ENCODE measurements around the gene COL6A2. TPM values are rescaled to one million over a fixed set of nuclear protein-coding genes. Genes with fewer than 3 reads are reported as not detected.

Gene COL6A2
- total and polyA plus RNA-seq, 10 of the 15 experiments (the other 5 are each of a cell fraction or from before 2014, with no cell fraction given) = 0.16 to 1.3 (median 0.34) TPM; not detected in 7

GRCh38 chr21:46125846-46126301 is 28.0 kb downstream of the COL6A2 start:
- ChIA-PET POLR2A (no interaction called here), CTCF (no interaction called here), RAD21 (ENCODE audit: unreplicated experiment) (no interaction called here), SMC1A (ENCODE audit: uncharacterized antibody, unreplicated experiment) (no interaction called here)
- BruUV-seq (replicated peaks) = no TSS peak
- 65% methylated on average over 46 of the region's 47 CpGs for WGBS (ENCODE audit: insufficient coverage, insufficient replicate concordance, low lambda C conversion rate, missing lambda C conversion rate)
- Histone ChIP-seq H3K36me3 (ENCODE audit: control insufficient read depth in 2 of 2, insufficient read depth in 2 of 2, low read length in 1 of 2) (no peaks in the 10 kb centered on the region), H3K9ac (ENCODE audit: control insufficient read depth, insufficient read depth, low read length) (no peak overlapping the region), H3K4me1 (ENCODE audit: control insufficient read depth, insufficient read depth, low read length) (no peaks in the 10 kb centered on the region), H3K27ac (ENCODE audit: control insufficient read depth, insufficient read depth) (no peak overlapping the region), H4K20me1 (ENCODE audit: control insufficient read depth, insufficient read depth) (no peaks in the 10 kb centered on the region), H3K4me2 (ENCODE audit: control insufficient read depth, insufficient read depth) (no peak overlapping the region), H3K4me3 (no peak overlapping the region), H3K9me3 (replicated peaks; ENCODE audit: control insufficient read depth, insufficient read depth, low read length) (no peaks in the 10 kb centered on the region), H3K27me3 (replicated peaks in 1 of 2; ENCODE audit: control insufficient read depth in 2 of 2, insufficient read depth in 2 of 2, low read length in 1 of 2) (no peaks in the 10 kb centered on the region), H3K79me2 (ENCODE audit: control insufficient read depth, insufficient read depth, low read length) (no peaks in the 10 kb centered on the region), H2AFZ (ENCODE audit: control insufficient read depth, low read depth, low read length) (no peak overlapping the region)
- in situ Hi-C loops (cut with MboI) = no loop called here
- ATAC-seq = no peak
- DNase-seq (ENCODE audit: low read depth, low spot score) = no peak
- FAIRE-seq = no peak
- TF ChIP-seq TCF3 (IDR thresholded peaks at IDR 0.05; ENCODE audit: borderline replicate concordance, insufficient read depth, low read depth, low read length) (no peak), CBFB (IDR thresholded peaks at IDR 0.05; ENCODE audit: low read depth) (no peak), SUZ12 (IDR thresholded peaks at IDR 0.05; ENCODE audit: unreplicated experiment) (no peak), SUPT20H (IDR thresholded peaks at IDR 0.05; ENCODE audit: borderline replicate concordance, control insufficient read depth, low read depth, low read length) (no peak), MEF2B (IDR thresholded peaks at IDR 0.05; ENCODE audit: partially characterized antibody, poor library complexity, severe bottlenecking) (no peak), SREBF1 (IDR thresholded peaks at IDR 0.05; ENCODE audit: low read length) (no peak), NBN (IDR thresholded peaks at IDR 0.05) (no peak), FOXM1 (IDR thresholded peaks at IDR 0.05; ENCODE audit: low read depth, low read length) (no peak)
- TF ChIP-seq, protein P1, sequence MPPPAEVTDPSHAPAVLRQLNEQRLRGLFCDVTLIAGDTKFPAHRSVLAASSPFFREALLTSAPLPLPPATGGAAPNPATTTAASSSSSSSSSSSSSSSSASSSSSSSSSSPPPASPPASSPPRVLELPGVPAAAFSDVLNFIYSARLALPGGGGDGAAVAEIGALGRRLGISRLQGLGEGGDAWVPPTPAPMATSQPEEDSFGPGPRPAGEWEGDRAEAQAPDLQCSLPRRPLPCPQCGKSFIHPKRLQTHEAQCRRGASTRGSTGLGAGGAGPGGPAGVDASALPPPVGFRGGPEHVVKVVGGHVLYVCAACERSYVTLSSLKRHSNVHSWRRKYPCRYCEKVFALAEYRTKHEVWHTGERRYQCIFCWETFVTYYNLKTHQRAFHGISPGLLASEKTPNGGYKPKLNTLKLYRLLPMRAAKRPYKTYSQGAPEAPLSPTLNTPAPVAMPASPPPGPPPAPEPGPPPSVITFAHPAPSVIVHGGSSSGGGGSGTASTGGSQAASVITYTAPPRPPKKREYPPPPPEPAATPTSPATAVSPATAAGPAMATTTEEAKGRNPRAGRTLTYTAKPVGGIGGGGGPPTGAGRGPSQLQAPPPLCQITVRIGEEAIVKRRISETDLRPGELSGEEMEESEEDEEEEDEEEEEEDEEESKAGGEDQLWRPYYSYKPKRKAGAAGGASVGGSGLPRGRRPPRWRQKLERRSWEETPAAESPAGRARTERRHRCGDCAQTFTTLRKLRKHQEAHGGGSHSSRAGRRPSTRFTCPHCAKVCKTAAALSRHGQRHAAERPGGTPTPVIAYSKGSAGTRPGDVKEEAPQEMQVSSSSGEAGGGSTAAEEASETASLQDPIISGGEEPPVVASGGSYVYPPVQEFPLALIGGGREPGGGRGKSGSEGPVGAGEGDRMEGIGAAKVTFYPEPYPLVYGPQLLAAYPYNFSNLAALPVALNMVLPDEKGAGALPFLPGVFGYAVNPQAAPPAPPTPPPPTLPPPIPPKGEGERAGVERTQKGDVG (CRISPR knock-in tag; IDR thresholded peaks at IDR 0.05) = no peak
- TF ChIP-seq, protein P2, sequence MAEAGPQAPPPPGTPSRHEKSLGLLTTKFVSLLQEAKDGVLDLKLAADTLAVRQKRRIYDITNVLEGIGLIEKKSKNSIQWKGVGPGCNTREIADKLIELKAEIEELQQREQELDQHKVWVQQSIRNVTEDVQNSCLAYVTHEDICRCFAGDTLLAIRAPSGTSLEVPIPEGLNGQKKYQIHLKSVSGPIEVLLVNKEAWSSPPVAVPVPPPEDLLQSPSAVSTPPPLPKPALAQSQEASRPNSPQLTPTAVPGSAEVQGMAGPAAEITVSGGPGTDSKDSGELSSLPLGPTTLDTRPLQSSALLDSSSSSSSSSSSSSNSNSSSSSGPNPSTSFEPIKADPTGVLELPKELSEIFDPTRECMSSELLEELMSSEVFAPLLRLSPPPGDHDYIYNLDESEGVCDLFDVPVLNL (IDR thresholded peaks at IDR 0.05; ENCODE audit: low read depth, low read length) = no peak
- TF ChIP-seq, protein P3, sequence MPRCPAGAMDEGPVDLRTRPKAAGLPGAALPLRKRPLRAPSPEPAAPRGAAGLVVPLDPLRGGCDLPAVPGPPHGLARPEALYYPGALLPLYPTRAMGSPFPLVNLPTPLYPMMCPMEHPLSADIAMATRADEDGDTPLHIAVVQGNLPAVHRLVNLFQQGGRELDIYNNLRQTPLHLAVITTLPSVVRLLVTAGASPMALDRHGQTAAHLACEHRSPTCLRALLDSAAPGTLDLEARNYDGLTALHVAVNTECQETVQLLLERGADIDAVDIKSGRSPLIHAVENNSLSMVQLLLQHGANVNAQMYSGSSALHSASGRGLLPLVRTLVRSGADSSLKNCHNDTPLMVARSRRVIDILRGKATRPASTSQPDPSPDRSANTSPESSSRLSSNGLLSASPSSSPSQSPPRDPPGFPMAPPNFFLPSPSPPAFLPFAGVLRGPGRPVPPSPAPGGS (IDR thresholded peaks at IDR 0.05; ENCODE audit: borderline replicate concordance, insufficient read depth, low read depth, low read length, poor library complexity, severe bottlenecking) = no peak
- intact Hi-C loops (cut with micrococcal nuclease; ENCODE audit: unreplicated experiment) = no loop called here
